Cardiac muscle cell (in vitro differentiated cells and primary cell): ENCODE data around the gene PGM3. TPM values are rescaled to one million over a fixed set of nuclear protein-coding genes. Genes with fewer than 3 reads are reported as not detected.

Experiments used
- DNase-seq, 2 donors: peaks; one replicate each; pipeline versions ENCODE4 v3.0.0 to v3.0.0-alpha.2; 2010 to 2017; ENCODE audit warnings: low read depth in 1 of 2, low spot score in 1 of 2
- H3K27ac ChIP-seq: fragments of 200-600 bp; sonication (generic); 2 replicates; pipeline ENCODE4 v1.5.1; 2016
- H3K27me3 ChIP-seq: fragments of 200-600 bp; sonication (generic); 2 replicates; pipeline ENCODE4 v1.6.0; 2016; ENCODE audit warnings: control low read depth
- H3K36me3 ChIP-seq: fragments of 200-600 bp; sonication (generic); 2 replicates; pipeline ENCODE4 v1.5.1; 2016; ENCODE audit warnings: control low read depth
- H3K4me1 ChIP-seq: fragments of 200-600 bp; sonication (generic); 2 replicates; pipeline ENCODE4 v1.8.1; 2017; ENCODE audit warnings: low read depth, mild to moderate bottlenecking, mixed run types
- H3K4me3 ChIP-seq: fragments of 200-600 bp; sonication (generic); 2 replicates; pipeline ENCODE4 v1.5.1; 2016; ENCODE audit warnings: mild to moderate bottlenecking
- H3K9me3 ChIP-seq: fragments of 200-600 bp; sonication (generic); 2 replicates; pipeline ENCODE4 v1.5.1; 2017; ENCODE audit warnings: low read depth, mild to moderate bottlenecking, control low read depth
- polyA plus RNA-seq: library from polyadenylated mRNA; unstranded; fragments of >200 nt; fragmentation: Nextera tagmentation; extraction: Ambion mirVana; gene quantifications from 2 replicates; pipeline ENCODE4 v1.2.1, GENCODE V29; 2016
- total RNA-seq: library from RNA; depleted of rRNA; stranded (reverse); fragments of >200 nt; gene quantifications from 2 replicates; pipeline ENCODE4 v1.2.3, GENCODE V29; 2016
- TF ChIP-seq, protein P1 (sequence below): IDR thresholded peaks from 2 replicates; pipeline ENCODE4 v1.5.1; 2012; ENCODE audit warnings: low read depth, mild to moderate bottlenecking, low read length

The PGM3 gene, protein sequence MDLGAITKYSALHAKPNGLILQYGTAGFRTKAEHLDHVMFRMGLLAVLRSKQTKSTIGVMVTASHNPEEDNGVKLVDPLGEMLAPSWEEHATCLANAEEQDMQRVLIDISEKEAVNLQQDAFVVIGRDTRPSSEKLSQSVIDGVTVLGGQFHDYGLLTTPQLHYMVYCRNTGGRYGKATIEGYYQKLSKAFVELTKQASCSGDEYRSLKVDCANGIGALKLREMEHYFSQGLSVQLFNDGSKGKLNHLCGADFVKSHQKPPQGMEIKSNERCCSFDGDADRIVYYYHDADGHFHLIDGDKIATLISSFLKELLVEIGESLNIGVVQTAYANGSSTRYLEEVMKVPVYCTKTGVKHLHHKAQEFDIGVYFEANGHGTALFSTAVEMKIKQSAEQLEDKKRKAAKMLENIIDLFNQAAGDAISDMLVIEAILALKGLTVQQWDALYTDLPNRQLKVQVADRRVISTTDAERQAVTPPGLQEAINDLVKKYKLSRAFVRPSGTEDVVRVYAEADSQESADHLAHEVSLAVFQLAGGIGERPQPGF
- total RNA-seq, result 23.3 and 23.9 TPM in 2 replicates
- 39.7 and 45.3 TPM in 2 replicates for polyA plus RNA-seq

DNA sequence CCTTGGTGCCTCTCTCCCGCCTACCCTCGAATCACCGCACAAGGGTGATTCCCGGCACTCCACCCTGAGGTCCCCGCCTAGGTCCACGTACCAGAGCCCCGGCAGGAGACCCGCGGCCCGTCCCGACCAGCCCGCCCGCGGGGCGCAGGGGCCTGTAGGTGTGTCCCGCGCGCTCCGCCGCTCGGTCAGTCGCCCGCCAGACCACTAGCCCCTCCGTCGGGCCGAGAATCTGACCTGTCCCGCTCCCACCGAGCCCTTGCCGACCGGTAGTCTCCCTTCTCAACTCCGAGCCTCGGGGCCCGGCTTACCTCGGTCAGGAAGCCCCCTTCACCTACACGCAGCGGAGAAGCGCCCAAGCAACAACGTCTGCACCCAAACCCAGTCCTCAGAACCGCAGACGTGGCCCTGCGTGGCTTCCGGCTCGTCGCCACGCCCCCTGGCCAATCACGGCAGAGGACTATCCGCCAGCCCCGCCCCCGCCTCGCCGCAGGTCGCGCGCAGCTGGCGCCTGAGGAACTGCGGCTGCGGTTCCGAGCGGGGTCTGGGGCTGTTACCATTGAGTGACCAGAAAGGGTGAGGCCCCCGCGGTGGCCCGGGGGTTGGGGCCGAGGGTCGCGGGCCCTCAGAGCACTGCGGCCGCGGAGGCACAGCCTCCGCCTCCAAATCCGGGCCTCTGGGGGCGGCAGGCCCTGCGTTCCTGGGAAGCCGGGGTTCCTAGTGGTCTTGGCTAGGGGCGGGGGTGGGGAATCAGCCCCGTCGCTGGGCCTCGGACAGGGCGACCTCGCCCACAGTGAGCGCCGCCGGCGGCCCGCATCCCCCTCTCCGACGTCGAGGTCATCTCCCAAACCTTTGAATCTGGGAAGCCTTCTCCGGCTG is at the start of gene PGM3, which contains the start of gene RWDD2A:
PGM3 (minus strand) TSS at position 395 of the 876 bp plus-strand sequence. CDS start 2,253 bp downstream, outside the sequence.
RWDD2A (plus strand) TSS at position 487 of the 876 bp plus-strand sequence. CDS start 1,095 bp downstream, outside the sequence.
- peaks cover 11% of the 10 kb centered on the region for H3K4me1 ChIP-seq
- no peaks in the 10 kb centered on the region for H3K27me3 ChIP-seq
- H3K9me3 ChIP-seq, result no peaks in the 10 kb centered on the region
- H3K27ac ChIP-seq, result peak within 1 kb of the TSS; percentile 92
- peaks cover 44% of the 10 kb centered on the region for H3K36me3 ChIP-seq
- H3K4me3 ChIP-seq, result peak within 1 kb of the TSS; percentile 93
- TF ChIP-seq, protein P1, sequence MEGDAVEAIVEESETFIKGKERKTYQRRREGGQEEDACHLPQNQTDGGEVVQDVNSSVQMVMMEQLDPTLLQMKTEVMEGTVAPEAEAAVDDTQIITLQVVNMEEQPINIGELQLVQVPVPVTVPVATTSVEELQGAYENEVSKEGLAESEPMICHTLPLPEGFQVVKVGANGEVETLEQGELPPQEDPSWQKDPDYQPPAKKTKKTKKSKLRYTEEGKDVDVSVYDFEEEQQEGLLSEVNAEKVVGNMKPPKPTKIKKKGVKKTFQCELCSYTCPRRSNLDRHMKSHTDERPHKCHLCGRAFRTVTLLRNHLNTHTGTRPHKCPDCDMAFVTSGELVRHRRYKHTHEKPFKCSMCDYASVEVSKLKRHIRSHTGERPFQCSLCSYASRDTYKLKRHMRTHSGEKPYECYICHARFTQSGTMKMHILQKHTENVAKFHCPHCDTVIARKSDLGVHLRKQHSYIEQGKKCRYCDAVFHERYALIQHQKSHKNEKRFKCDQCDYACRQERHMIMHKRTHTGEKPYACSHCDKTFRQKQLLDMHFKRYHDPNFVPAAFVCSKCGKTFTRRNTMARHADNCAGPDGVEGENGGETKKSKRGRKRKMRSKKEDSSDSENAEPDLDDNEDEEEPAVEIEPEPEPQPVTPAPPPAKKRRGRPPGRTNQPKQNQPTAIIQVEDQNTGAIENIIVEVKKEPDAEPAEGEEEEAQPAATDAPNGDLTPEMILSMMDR, result no peak
- peak; percentile 89 to 94 for DNase-seq

DNA sequence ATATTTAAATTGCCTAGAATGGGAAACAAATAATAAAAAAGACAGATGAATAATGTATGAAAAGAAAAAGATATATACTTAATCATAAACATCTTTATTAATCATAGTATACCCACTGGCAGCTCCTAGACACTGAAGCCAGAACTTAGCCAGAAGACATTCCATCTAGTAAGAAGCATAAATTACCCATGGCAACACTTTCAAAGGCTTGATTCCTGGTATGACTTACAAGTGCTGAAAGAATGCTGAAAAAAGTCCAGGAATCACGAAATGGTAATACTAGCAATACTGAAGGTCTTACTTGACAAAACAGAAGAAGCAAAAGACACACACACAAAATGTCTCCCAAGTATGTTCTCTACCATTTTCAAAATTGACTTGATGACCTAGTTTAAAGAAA is 38.1 kb upstream of the PGM3 start:
- Histone ChIP-seq H3K9me3 (no peaks in the 10 kb centered on the region), H3K36me3 (no peaks in the 10 kb centered on the region), H3K27me3 (no peaks in the 10 kb centered on the region), H3K4me3 (no peak overlapping the region), H3K27ac (no peak overlapping the region), H3K4me1 (no peaks in the 10 kb centered on the region)
- peak in 1 of 2 donors; percentile 30 for DNase-seq
- TF ChIP-seq, protein P1, result no peak

DNA sequence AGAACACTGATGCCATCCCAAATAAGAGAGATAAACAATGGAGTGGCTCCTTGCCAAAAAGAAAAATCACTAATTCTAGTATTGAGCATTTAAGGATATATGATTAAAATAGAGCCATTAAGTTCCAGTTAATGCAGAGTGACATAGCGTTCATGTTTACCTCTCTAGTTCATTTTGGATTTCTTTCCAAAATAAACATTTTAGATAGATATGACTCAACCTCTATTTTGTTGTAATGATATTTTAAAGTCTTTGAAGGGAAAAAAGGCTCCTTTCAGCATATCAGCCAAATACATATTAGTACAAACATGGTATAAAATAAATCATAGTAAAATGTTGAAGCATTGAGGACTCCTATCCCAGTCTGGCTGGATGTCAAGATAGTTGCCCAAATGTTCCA is 33.5 kb upstream of the PGM3 start:
- TF ChIP-seq, protein P1, result no peak

DNA sequence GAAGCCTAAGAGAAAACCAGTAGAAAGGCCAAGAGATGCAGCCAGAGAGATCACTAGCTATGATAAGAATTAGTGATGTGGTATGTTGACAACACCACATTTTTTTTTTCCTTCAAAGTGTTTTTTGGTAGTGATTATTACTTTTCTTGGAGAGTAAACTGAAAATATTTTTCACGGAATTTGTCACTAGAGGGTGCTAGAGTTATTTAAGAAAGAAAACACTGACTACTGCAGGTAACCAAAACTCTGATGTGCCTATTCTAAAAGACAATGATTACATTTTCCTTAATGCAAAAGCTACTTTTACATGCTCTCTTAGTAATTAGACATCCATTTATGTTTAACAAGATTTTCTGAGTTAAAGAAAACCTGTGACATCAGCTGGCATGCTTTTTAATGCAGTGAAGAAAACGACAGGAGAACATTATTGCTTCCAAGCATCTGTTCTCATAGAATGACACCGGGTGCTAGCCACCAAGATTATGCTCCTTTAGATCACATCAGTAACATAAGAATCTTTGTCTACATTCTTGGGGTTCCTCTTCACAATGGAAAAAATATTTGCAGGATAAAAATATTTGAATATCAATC is 28.9 kb upstream of the PGM3 start:
- H3K36me3 ChIP-seq, result no peaks in the 10 kb centered on the region
- no peaks in the 10 kb centered on the region for H3K27me3 ChIP-seq
- peak; percentile 62 to 67 for DNase-seq
- no peak overlapping the region for H3K4me3 ChIP-seq
- no peak overlapping the region for H3K27ac ChIP-seq
- no peaks in the 10 kb centered on the region for H3K9me3 ChIP-seq
- TF ChIP-seq, protein P1, result peak; percentile 47
- H3K4me1 ChIP-seq, result no peaks in the 10 kb centered on the region

More for the DNA sequence above, 33.5 kb upstream of the PGM3 start:
- Histone ChIP-seq H3K9me3 (no peaks in the 10 kb centered on the region), H3K27me3 (no peaks in the 10 kb centered on the region), H3K4me3 (no peak overlapping the region), H3K4me1 (no peaks in the 10 kb centered on the region), H3K27ac (no peak overlapping the region), H3K36me3 (no peaks in the 10 kb centered on the region)
- no peak for DNase-seq

DNA sequence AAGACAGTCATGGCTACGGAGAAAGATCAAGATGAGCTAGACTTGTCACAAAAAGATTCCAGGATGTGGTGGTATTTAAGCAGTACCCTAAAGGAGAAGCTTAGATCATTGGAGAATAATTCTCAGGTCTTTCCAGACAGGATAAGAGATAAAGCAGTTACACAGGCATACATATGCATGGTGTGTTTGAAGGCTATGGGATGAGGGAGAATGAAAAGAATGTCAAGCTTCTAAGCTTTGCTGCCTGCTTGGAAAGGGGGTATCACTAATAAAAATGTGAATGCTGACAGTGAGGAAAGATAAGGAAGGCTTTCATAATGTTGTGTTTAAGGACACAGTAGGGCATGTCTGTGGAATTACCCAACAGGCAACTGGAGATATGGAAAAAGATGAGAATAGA is 28.2 kb upstream of the PGM3 start:
- H3K9me3 ChIP-seq, result no peaks in the 10 kb centered on the region
- no peak overlapping the region for H3K27ac ChIP-seq
- H3K4me3 ChIP-seq, result no peak overlapping the region
- H3K27me3 ChIP-seq, result no peaks in the 10 kb centered on the region
- DNase-seq, result peak in 1 of 2 donors; percentile 40
- no peaks in the 10 kb centered on the region for H3K4me1 ChIP-seq
- no peaks in the 10 kb centered on the region for H3K36me3 ChIP-seq
- TF ChIP-seq, protein P1, result no peak
